Erythroblast (primary cell): ENCODE data around the gene ARHGAP4.

Source experiments
- GATA1 ChIP-seq: IDR thresholded peaks from 2 replicates; pipeline ENCODE4 v1.6.1; 2011; ENCODE audit warnings: low read depth, mild to moderate bottlenecking, control low read depth, low read length, moderate library complexity
- POLR2A ChIP-seq: IDR thresholded peaks from 2 replicates; pipeline ENCODE4 v1.6.1; 2011; ENCODE audit warnings: mild to moderate bottlenecking, low read length

DNA sequence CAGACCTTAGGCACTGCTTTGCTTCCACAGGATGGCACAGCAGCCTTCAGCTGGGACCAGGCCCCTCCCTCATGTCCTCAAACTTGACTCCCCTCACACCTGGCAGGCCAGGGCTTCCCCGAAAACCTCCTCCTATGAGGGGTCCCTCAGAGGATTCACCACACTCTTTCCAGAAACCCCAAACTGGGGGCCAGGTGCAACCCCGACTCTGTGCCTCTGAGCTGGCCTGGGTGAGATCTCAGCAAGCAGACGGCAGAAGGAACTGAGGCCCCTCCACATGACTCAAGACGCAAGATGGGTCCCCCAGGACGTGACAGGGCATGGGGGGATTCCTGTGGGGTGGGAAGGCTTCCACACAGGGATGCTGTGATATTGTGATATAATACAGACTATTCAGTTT, 39.3 kb upstream of the ARHGAP4 start:
- TF ChIP-seq POLR2A: no peak
- TF ChIP-seq GATA1: no peak
